ENCODE results near the gene MMP23B.

MMP23B gene

DNA sequence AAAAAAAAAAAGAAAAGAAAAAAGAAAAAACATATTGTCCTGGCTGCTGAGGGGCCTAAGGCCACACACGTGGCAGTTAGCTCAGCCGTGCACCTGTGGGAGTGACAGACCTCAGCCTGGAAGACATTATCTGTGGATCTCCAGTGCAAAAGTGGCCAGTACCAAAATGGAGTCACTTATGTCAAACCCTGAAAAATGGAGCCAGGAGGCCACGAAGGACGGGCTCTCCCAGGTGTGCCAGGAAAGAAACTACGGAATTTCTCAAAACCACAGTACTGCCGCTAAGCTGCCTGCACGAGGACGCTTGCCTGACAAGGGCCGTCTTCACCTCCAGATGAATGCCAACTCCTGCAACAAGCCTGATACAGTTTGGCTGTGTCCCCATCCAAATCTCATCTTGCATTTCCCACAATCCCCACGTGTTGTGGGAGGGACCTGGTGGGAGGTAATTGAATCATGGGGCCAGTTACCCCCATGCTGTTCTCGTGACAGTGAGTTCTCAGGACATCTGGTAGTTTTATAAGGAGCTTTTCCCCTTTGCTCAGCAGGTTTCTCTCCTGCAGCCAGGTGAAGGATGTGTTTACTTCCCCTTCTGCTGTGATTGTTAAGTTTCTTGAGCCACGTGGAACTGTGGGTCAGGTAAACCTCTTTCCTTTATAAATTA lies 22.0 kb upstream of the MMP23B start:
- TF ChIP-seq, protein P1, sequence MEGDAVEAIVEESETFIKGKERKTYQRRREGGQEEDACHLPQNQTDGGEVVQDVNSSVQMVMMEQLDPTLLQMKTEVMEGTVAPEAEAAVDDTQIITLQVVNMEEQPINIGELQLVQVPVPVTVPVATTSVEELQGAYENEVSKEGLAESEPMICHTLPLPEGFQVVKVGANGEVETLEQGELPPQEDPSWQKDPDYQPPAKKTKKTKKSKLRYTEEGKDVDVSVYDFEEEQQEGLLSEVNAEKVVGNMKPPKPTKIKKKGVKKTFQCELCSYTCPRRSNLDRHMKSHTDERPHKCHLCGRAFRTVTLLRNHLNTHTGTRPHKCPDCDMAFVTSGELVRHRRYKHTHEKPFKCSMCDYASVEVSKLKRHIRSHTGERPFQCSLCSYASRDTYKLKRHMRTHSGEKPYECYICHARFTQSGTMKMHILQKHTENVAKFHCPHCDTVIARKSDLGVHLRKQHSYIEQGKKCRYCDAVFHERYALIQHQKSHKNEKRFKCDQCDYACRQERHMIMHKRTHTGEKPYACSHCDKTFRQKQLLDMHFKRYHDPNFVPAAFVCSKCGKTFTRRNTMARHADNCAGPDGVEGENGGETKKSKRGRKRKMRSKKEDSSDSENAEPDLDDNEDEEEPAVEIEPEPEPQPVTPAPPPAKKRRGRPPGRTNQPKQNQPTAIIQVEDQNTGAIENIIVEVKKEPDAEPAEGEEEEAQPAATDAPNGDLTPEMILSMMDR (IDR thresholded peaks at IDR 0.05; ENCODE audit: control extremely low read depth, extremely low read depth, low read depth, missing control alignments) = no peak
- ChIA-PET POLR2A (no interaction called here), CTCF (no interaction called here)
- no peak for DNase-seq (ENCODE audit: extremely low spot score)

DNA sequence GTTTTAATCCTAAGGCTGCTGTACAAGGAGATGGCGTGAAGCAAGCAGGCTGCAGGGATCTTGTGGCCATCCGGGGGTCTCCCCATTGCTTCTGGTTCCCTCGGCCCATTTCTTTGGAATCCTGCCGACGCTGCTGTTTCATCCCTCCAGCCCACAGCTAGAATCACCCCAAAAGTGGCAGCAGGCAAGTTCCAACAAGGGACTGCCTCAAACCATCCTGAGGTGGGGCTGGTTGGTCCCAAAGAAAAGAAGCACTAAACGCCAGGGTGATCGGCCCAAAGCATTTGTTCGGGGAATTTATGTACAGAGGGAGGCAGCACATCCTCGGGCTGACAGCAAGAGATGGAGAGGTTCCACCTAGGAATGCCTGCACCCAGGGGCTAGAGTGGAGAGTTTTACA lies 21.2 kb upstream of the MMP23B start:
- DNase-seq (ENCODE audit: extremely low spot score) = no peak
- TF ChIP-seq, protein P1 (IDR thresholded peaks at IDR 0.05; ENCODE audit: control extremely low read depth, extremely low read depth, low read depth, missing control alignments) = no peak
- CTCF ChIA-PET = interaction anchor here (1.9 kb wide), 1 partner anchor 9 kb away, joined by 6 read pairs; no protein-coding TSS in a partner anchor
- POLR2A ChIA-PET = no interaction called here

DNA sequence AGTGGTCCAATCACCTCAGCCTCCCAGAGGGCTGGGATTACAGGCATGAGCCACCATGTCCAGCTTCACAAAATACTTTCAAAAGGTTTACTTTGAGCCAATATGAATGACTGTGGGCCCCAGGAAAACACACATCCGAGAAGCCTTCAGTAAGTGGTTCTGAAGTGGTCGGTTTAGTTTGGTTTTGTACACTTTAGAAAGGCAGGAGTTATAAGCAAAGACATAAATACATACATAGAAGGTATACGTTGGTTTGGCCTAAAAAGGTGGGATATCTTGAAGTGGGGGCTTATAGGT lies 19.9 kb upstream of the MMP23B start:
- no peak for DNase-seq (ENCODE audit: extremely low spot score)
- TF ChIP-seq, protein P1 (IDR thresholded peaks at IDR 0.05; ENCODE audit: control extremely low read depth, extremely low read depth, low read depth, missing control alignments) = no peak
- CTCF ChIA-PET = interaction anchor here (0.8 to 1.9 kb wide), 3 partner anchors 10 to 18 kb away, joined by 3 to 6 read pairs (median 3); no protein-coding TSS in a partner anchor
- POLR2A ChIA-PET = interaction anchor here (0.6 kb wide), 1 partner anchor 521 kb away, joined by 3 read pairs; no protein-coding TSS in a partner anchor

DNA sequence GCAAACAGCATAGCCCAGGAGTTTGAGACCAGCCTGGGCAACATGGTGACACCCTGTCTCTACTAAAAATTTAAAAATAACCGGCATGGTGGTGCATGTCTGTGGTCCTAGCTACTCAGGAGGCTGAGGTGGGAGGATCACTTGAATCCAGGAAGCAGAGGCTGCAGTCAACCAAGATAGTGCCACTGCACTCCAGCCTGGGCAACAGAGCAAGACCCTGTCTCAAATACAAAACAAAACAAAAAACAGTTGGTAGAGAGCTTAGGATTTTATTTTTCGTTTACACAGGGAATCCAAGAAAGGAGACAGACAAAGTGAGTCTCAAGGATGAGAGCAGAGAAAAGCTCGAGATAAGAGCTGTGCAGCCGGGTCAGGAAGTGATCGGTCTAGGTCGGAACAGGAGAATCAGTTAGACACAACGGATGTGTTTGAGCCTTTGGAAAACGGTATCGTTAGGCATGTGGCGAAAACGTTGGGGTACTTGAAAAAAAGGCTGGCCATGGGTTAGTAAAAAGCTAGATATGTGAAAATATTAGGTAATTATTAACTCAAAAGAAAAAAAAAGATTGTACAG lies 18.4 kb upstream of the MMP23B start:
- ChIA-PET CTCF (interaction anchor here (0.8 to 1.6 kb wide), 4 partner anchors 9 to 65 kb away, joined by 3 to 4 read pairs (median 3); no protein-coding TSS in a partner anchor), POLR2A (no interaction called here)

DNA sequence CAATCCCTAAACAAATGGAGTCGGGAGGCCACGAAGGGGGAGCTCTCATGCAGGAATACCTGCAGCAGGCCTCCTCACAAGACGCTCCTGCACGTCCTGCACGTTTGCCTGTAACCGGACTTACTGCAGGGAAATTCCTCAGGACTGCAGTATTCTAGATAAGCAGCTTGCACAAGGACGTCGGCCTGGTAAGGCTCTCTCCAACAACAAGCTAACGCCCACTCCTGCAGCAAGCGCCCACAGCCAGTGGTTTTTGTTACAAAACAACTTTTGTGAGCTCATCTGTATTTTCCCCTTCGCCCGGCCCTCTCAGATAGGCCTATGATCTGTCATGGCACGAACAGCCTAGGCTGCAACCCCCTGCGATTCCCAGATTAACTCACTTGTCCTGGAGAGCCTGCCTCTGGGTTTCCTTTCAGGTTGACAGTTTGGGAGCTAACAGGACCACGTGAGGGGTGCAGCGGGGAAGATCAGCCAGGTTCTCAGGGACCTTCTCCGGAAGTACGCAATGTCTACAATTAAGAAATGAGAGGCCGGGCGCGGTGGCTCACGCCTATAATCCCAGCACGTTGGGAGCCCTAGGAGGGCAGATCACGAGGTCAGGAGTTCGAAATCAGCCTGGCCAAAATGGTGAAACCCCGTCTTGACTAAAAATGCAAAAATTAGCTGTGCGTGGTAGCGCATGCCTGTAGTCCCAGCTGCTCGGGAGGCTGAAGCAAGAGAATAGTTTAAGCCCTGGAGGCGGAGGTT lies 17.6 kb upstream of the MMP23B start:
- TF ChIP-seq, protein P1 (IDR thresholded peaks at IDR 0.05; ENCODE audit: control extremely low read depth, extremely low read depth, low read depth, missing control alignments) = no peak
- DNase-seq (ENCODE audit: extremely low spot score) = no peak
- ChIA-PET POLR2A (interaction anchor here (0.7 kb wide), 1 partner anchor 37 kb away, joined by 3 read pairs; no protein-coding TSS in a partner anchor), CTCF (interaction anchor here (0.8 to 1.6 kb wide), 4 partner anchors 8 to 64 kb away, joined by 3 to 4 read pairs (median 3); no protein-coding TSS in a partner anchor)

More for the DNA sequence above, 18.4 kb upstream of the MMP23B start:
- TF ChIP-seq, protein P1 (IDR thresholded peaks at IDR 0.05; ENCODE audit: control extremely low read depth, extremely low read depth, low read depth, missing control alignments) = no peak
- DNase-seq (ENCODE audit: extremely low spot score) = no peak

DNA sequence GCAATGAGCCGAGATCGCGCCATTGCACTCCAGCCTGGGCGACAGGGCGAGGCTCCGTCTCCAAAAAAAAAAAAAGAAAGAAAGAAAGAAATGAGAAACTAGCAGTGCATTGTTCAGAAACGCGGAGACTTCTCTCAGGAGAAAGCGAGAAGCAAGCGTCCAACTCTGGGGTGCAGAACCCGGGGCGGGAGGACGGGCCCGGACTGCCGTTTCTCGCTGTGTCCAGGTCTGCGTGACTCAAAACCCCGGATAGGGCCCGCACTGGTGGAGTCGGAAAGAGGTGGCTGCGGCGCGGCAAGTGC lies 17.1 kb upstream of the MMP23B start:
- DNase-seq (ENCODE audit: extremely low spot score) = no peak
- ChIA-PET POLR2A (interaction anchor here (0.7 kb wide), 1 partner anchor 37 kb away, joined by 3 read pairs; no protein-coding TSS in a partner anchor), CTCF (interaction anchor here (1.5 kb wide), 1 partner anchor 17 kb away, joined by 3 read pairs; no protein-coding TSS in a partner anchor)
- TF ChIP-seq, protein P1 (IDR thresholded peaks at IDR 0.05; ENCODE audit: control extremely low read depth, extremely low read depth, low read depth, missing control alignments) = no peak

Measured in GM10248 (cell line).